ENCODE measurements around the gene DCD.

- TF ChIP-seq CTCF (IDR thresholded peaks at IDR 0.05) (no peak), POLR2A (IDR thresholded peaks at IDR 0.05) (no peak)
These were observed 12.9 kb upstream of the DCD start for GRCh38 chr12:54661048-54661447.
